ENCODE results near the gene CDYL.
"Not testable (repeated sequence)": the region's sequence is repeated elsewhere in the genome, so short reads cannot be mapped to it uniquely, and the experiment has no call there.

The CDYL gene

DNA sequence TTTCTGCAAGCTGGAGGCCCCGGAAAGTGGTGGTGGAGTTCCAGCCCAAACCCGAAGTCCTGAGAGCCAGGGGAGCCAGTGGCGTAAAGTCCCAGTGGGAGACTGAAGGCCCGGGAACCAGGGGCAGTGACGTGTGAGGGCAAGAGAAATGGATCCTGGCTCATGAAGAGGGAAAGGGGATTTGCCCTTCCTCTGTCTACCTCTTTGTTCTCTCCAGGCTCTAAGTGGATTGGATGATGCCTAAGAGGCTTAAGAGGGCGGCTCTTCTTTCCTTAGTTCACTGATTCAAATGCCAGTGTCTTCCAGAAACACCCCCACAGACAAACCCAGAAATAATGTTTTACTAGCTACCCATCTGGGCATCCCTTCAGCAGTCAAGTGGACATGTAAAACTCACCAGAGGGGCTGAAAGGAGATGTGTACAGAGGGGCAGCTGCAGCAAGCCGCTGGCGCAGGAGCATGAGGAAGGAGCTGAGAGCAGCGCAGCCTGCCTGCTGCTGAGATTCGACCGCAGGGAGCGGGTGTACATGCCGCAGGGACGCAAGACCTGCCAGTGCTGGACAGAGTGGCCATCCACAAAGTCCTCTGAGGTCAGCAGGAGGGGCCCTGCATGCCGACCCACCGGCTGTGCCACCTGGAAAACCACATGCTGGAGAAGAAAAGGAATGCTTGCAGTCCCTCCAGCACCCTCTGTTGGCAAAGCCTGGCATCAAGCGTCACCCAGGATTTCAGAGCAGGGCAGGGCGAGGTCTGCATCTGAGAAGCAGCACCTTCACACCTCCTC, 29.5 kb downstream of the CDYL start:
- DNase-seq: peak; percentile 25

DNA sequence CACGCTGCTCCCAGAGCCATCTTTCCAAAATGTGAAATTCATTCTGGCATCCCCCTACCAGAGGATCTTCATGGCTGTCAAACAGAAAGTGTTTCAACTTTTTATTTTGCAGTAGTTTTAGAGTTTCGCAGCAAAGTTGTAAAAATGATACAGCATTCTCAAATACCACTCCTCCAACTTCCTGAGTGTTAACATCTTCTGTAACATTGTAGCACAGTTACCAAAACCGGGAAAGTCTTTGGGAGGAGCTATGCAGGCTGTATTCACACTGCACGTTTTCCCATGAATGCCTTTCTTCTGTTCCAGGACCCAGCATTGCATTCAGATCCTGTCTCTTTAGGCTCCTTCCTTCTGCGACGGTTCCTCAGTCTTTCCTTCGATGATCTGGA, 30.1 kb downstream of the CDYL start:
- DNase-seq: no peak

DNA sequence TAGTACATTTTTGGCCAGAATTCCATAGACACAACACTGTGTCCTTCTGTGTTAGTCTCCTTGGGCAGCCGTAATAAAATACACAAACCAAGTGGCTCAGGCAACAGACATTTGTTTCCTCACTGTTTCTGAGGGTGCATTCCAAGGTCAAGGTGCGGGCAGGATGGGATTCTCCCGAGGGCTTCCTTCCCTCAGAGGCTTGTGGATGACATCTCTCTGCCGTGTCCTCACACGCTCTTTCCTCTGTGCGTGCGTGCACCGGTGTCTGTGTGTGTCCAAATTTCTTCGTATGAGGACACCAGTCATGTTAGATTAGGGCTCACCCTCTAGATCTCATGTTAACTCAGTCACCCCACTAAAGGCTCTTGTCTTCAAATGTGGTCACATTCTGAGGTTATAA, 30.6 kb downstream of the CDYL start:
- DNase-seq: no peak

DNA sequence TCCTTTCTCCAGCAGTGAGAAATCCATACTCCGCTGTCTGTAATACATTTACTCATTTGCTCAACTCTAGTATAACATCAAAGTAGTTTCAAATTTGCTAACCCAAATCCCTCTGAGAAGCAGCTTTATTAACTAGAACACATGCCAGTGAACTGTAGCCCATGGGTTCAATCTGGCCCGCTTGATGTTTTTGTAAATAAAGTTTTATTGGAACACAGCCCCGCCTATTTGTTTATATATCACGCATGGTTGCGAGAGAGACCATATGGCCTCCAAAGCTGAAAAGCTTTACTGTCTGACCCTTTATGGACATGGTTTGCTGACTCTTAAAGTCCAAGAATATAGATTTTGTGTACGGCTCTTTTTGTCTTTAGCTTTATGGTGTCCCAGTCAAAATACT, 32.2 kb downstream of the CDYL start:
- DNase-seq: no peak

DNA sequence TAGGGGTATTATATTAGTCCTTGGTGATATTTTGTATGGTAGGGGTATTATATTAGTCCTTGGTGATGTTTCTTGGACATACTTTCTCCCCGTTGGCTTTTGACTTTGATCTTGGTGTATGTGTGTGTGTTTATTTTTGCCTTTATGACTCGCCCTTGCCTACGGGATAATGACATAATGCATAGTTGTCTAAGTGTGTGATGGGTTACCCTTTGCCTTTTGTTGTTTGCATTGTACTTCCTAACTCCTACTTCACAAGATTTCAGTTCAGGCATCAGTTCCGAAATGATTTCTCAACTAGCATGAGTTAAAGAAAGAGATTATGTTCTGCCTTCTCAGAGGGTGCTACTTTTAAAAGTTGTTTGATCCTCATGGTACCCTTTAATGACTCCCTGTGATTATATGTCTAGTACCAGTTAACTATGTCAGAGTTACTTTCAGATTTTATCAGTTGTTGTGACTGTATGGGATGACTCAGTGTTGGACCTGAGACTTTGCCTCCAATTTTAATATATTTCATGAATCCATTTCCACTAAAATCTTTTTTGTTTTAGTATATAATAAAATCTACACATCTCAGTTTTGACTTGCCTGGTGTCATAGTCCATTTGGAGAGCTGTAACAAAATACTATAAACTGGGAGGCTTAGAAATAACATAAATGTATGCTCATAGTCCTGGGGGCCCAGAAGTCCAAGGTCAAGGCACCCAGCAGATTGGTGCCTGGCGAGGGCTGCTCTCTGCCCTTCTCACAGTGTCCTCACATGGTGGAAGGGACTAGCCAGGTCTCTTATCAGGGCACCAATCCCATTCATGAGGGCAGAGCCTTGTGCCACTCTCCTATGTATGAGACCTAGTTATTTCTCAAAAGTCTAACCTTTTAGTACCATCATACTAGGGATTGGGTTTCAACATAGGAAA, 34.1 kb downstream of the CDYL start:
- no peak for DNase-seq

DNA sequence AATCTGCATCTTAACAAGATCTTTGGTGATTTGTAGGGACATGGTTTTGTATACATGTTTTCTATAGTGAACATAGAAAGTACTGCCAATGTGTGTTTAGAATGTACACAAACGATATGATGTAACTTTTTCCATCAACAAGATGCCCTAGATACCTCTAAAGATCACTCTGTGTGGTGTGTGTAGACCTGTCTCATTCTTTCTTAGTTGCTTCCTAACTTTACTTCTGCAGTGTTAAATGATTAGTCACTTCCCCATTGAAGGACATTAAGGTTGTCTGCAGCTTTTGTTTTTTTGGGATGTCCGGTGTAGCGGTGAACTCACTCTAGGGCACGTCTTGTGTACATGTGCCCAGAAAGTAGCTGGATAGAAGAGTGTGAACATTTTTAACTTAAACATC, 35.9 kb downstream of the CDYL start:
- DNase-seq: no peak

DNA sequence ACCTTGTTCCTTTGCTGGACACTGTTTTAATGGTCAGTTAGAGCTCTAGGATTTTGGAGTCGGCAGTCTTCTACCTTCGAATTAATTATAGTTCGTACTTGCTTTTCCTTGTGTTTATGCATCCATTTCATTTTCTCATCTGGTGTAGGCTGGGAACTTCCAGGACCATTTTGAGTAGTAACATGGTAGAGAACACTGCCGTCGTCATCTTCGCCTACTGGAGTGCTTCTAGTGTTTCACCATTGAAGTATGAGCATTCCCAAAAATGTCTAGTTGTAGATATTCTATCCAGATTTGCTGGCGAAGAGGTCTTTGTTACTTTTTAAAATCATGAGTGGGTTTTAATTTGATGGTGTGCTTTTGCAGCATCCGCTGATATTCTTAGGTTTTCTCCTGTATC, 36.9 kb downstream of the CDYL start:
- DNase-seq: no peak

DNA sequence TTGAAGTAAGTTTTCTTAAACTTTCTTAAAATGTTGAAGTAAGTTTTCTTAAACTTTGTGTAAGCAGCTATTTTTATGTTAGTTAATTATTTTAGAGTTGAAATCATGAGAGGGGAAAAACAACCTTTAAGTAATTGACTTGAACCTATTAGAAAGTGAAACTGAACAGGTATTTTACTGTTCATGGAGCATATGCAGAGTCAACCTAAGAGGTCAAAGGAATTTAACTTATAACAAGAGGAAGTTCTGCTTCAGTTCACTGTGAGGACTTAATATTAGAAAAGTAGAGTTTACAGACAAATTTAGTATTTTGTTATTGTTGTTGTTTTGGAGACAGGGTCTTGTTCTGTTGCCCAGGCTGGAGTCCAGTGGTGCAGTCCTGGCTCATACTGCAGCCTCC, 38.0 kb downstream of the CDYL start:
- no peak for DNase-seq

DNA sequence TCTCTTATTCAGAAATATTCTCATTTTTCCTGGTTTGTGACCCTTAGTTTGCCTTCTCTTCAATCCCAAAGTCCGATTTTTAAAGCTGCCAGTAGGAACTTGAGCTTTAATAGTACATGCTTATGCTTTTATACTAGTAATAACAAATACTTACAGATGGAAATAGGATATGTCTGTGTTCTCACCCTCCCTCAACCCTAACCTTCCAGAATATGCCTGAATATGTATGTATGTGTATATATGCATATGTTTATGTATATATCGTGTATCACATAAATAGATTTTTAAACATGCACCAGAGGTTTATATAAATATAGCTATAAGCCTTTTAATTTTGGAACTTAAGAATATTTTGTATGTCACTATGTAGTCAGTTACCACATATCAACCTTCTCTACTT, 38.8 kb downstream of the CDYL start:
- DNase-seq: no peak

- no peak for DNase-seq
Measured at GRCh38 chr6:4815584-4815983, 39.4 kb downstream of the CDYL start.

- no peak for DNase-seq
Measured at GRCh38 chr6:4816904-4817303, 40.7 kb downstream of the CDYL start.

GRCh38 chr6:4817551-4817950, 41.3 kb downstream of the CDYL start:
- DNase-seq: no peak

GRCh38 chr6:4818272-4818938, 42.2 kb downstream of the CDYL start:
- no peak for DNase-seq

GRCh38 chr6:4819706-4820283, 43.6 kb downstream of the CDYL start:
- no peak for DNase-seq

DNA sequence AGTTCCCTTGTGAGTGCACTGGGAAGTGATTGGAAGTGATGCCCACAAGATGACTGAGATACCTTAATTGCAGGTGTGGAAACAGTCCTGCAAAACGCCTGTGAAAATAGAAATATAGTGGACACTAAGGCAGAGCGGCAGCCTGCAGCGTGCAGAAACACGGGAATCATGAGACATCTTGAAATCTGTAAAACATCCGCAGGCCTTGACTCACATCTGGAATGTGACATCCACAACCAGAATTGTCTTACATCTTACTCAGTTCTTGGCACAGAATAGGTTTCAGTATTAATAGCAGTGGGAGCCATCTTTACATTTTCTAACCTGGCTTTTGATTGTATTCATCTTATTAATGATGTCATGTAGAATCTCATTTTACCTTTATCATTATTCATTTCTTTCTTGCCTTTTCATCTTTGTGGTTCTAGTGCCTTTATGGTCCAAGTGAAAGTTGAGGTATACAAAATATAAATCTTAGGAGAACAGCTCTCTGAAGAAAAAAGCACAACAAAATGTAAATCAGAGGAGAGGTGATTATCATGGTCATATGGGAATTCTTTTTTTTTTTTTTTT, 44.6 kb downstream of the CDYL start:
- DNase-seq: no peak

GRCh38 chr6:4822476-4822875, 46.3 kb downstream of the CDYL start:
- no peak for DNase-seq

GRCh38 chr6:4828187-4828698, 52.0 kb downstream of the CDYL start:
- no peak for DNase-seq

DNA sequence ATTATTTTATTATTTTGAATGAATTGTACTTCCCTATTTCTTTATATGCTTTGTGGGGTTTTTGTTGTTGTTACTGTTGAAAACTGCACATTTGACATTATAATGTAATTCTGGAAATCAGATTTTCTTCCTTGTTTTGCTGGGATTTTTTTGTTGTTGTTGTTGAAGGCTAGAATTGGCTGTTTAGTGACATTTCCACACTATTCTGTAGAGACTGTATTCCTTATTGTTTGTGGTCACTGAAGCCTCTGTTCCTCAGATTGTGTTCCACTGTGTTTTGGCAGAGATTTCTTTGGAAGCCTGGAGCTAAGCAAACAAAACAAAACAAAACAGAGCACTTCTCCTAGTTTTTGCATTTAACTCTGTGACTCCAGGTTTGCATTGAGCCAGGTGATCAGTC, 52.9 kb downstream of the CDYL start:
- no peak for DNase-seq

DNA sequence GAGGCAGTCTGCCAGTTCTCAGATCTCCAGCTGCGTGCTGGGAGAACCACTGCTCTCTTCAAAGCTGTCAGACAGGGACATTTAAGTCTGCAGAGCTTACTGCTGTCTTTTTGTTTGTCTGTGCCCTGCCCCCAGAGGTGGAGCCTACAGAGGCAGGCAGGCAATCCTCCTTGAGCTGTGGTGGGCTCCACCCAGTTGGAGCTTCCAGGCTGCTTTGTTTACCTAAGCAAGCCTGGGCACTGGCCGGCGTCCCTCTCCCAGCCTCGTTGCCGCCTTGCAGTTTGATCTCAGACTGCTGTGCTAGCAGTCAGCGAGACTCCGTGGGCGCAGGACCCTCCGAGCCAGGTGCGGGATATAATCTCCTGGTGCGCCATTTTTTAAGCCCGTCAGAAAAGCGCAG, 59.3 kb downstream of the CDYL start:
- not testable (repeated sequence) for DNase-seq

- no peak for DNase-seq
Measured at GRCh38 chr6:4840169-4840568, 64.0 kb downstream of the CDYL start.

GRCh38 chr6:4844108-4844507, 67.9 kb downstream of the CDYL start:
- no peak for DNase-seq

GRCh38 chr6:4846387-4846786, 70.2 kb downstream of the CDYL start:
- DNase-seq: no peak

Measured in CD4-positive, alpha-beta T cell treated with Interleukin-17A for 1 hour (primary cell).